HEK293 (cell line): ENCODE data around the gene CNEP1R1.

Source experiments
- BCL11A ChIP-seq: fragments of 450-650 bp; formaldehyde crosslinking; IDR thresholded peaks from 2 replicates; pipeline ENCODE4 v1.5.1; 2016; ENCODE audit warnings: low read depth, missing biosample characterization, missing genetic modification characterization
- HOXA7 ChIP-seq: sonication (generic); formaldehyde crosslinking; IDR thresholded peaks from 2 replicates; pipeline ENCODE4 v1.8.1; 2022; ENCODE audit warnings: missing genetic modification reagents, borderline replicate concordance
- HOXD13 ChIP-seq: sonication (generic); formaldehyde crosslinking; IDR thresholded peaks from 2 replicates; pipeline ENCODE4 v1.8.0; 2022; ENCODE audit warnings: missing genetic modification reagents, borderline replicate concordance
- KLF16 ChIP-seq: fragments of 450-650 bp; formaldehyde crosslinking; IDR thresholded peaks from 2 replicates; pipeline ENCODE4 v1.5.1; 2017; ENCODE audit warnings: missing biosample characterization, missing genetic modification characterization
- SCRT1 ChIP-seq: fragments of 450-650 bp; formaldehyde crosslinking; IDR thresholded peaks from 2 replicates; pipeline ENCODE4 v1.5.1; 2016; ENCODE audit warnings: missing biosample characterization, missing genetic modification characterization, borderline replicate concordance
- SP3 ChIP-seq: fragments of 450-650 bp; formaldehyde crosslinking; IDR thresholded peaks from 2 replicates; pipeline ENCODE4 v1.5.1; 2016; ENCODE audit warnings: missing biosample characterization, missing genetic modification characterization
- SP7 ChIP-seq: fragments of 450-650 bp; formaldehyde crosslinking; IDR thresholded peaks from 2 replicates; pipeline ENCODE4 v1.5.1; 2016; ENCODE audit warnings: missing biosample characterization, missing genetic modification characterization
- ZBTB21 ChIP-seq: fragments of 450-650 bp; formaldehyde crosslinking; IDR thresholded peaks from 2 replicates; pipeline ENCODE4 v1.5.1; 2017; ENCODE audit warnings: missing biosample characterization, missing genetic modification characterization
- ZFHX2 ChIP-seq: fragments of 450-650 bp; formaldehyde crosslinking; conservative IDR thresholded peaks from 2 replicates; pipeline ENCODE4 v1.5.1; 2016; ENCODE audit warnings: missing biosample characterization, missing genetic modification characterization
- ZFP3 ChIP-seq: fragments of 450-650 bp; formaldehyde crosslinking; IDR thresholded peaks from 2 replicates; pipeline ENCODE4 v1.5.1; 2016; ENCODE audit warnings: low read depth, missing biosample characterization, missing genetic modification characterization
- ZIC2 ChIP-seq: fragments of 450-650 bp; formaldehyde crosslinking; IDR thresholded peaks from 2 replicates; pipeline ENCODE4 v1.5.1; 2016; ENCODE audit warnings: missing biosample characterization, missing genetic modification characterization
- ZNF148 ChIP-seq: fragments of 450-650 bp; formaldehyde crosslinking; IDR thresholded peaks from 2 replicates; pipeline ENCODE4 v1.5.0; 2017; ENCODE audit warnings: missing biosample characterization, missing genetic modification characterization, borderline replicate concordance
- ZNF2 ChIP-seq: fragments of 450-650 bp; formaldehyde crosslinking; IDR thresholded peaks from 2 replicates; pipeline ENCODE4 v1.5.1; 2016; ENCODE audit warnings: missing biosample characterization, missing genetic modification characterization
- ZNF202 ChIP-seq: fragments of 450-650 bp; formaldehyde crosslinking; IDR thresholded peaks from 2 replicates; pipeline ENCODE4 v1.5.1; 2016; ENCODE audit warnings: missing biosample characterization, missing genetic modification characterization, borderline replicate concordance
- ZNF302 ChIP-seq: fragments of 450-650 bp; formaldehyde crosslinking; IDR thresholded peaks from 2 replicates; pipeline ENCODE4 v1.5.1; 2016; ENCODE audit warnings: missing biosample characterization, missing genetic modification characterization, low read depth
- ZNF404 ChIP-seq: fragments of 450-650 bp; formaldehyde crosslinking; IDR thresholded peaks from 2 replicates; pipeline ENCODE4 v1.5.1; 2017; ENCODE audit warnings: missing biosample characterization, missing genetic modification characterization
- ZNF416 ChIP-seq: fragments of 450-650 bp; formaldehyde crosslinking; IDR thresholded peaks from 2 replicates; pipeline ENCODE4 v1.5.1; 2016; ENCODE audit warnings: missing biosample characterization, missing genetic modification characterization
- ZNF426 ChIP-seq: fragments of 450-650 bp; formaldehyde crosslinking; IDR thresholded peaks from 2 replicates; pipeline ENCODE4 v1.5.1; 2017; ENCODE audit warnings: missing biosample characterization, missing genetic modification characterization, mild to moderate bottlenecking, inconsistent platforms, moderate library complexity
- ZNF623 ChIP-seq: fragments of 450-650 bp; formaldehyde crosslinking; IDR thresholded peaks from 2 replicates; pipeline ENCODE4 v1.5.1; 2016; ENCODE audit warnings: missing biosample characterization, missing genetic modification characterization
- ZNF677 ChIP-seq: fragments of 450-650 bp; IDR thresholded peaks from 2 replicates; pipeline ENCODE4 v1.5.0; 2018; ENCODE audit warnings: missing biosample characterization, mild to moderate bottlenecking, missing genetic modification characterization, moderate library complexity
- ZNF768 ChIP-seq: fragments of 450-650 bp; formaldehyde crosslinking; IDR thresholded peaks from 2 replicates; pipeline ENCODE4 v1.5.1; 2018; ENCODE audit warnings: missing biosample characterization, mild to moderate bottlenecking, missing genetic modification characterization
- ZNF837 ChIP-seq: fragments of 450-650 bp; formaldehyde crosslinking; IDR thresholded peaks from 2 replicates; pipeline ENCODE4 v1.5.1; 2016; ENCODE audit warnings: missing biosample characterization, missing genetic modification characterization
- ZSCAN16 ChIP-seq: fragments of 450-650 bp; formaldehyde crosslinking; IDR thresholded peaks from 2 replicates; pipeline ENCODE4 v1.5.1; 2016; ENCODE audit warnings: missing biosample characterization, missing genetic modification characterization
- ZSCAN4 ChIP-seq: fragments of 450-650 bp; formaldehyde crosslinking; IDR thresholded peaks from 2 replicates; pipeline ENCODE4 v1.5.1; 2017; ENCODE audit warnings: missing biosample characterization, missing genetic modification characterization
- TF ChIP-seq, protein P1 (sequence below): fragments of 450-650 bp; formaldehyde crosslinking; IDR thresholded peaks from 2 replicates; pipeline ENCODE4 v1.5.1; 2017; ENCODE audit warnings: missing biosample characterization, mild to moderate bottlenecking, missing genetic modification characterization, moderate library complexity
- TF ChIP-seq, protein P2 (sequence below): fragments of 450-650 bp; formaldehyde crosslinking; IDR thresholded peaks from 2 replicates; pipeline ENCODE4 v1.5.1; 2017; ENCODE audit warnings: missing biosample characterization, missing genetic modification characterization
- TF ChIP-seq, protein P3 (sequence below): fragments of 450-650 bp; formaldehyde crosslinking; IDR thresholded peaks from 2 replicates; pipeline ENCODE4 v1.5.1; 2016; ENCODE audit warnings: missing biosample characterization, missing genetic modification characterization

The CNEP1R1 gene

GRCh38 chr16:50065624-50066481 is 40.8 kb downstream of the CNEP1R1 start, which contains the start of gene HEATR3 (continued):
- TF ChIP-seq ZNF768 (no peak), KLF16 (no peak; the same call in 1 of the 2 replicates), BCL11A (tag by site-specific recombination) (no peak), ZSCAN4 (tag by site-specific recombination) (no peak), ZNF404 (no peak), ZFP3 (tag by site-specific recombination) (peak; percentile 83), HOXD13 (CRISPR knock-in tag) (no peak), ZNF148 (tag by site-specific recombination) (no peak), ZIC2 (no peak), ZNF2 (no peak), ZFHX2 (tag by site-specific recombination) (no peak), SP7 (tag by site-specific recombination) (peak; percentile 48; the same call in 1 of the 2 replicates), ZNF416 (tag by site-specific recombination) (no peak), ZNF677 (tag by site-specific recombination) (no peak), SCRT1 (tag by site-specific recombination) (no peak), HOXA7 (CRISPR knock-in tag) (no peak), SP3 (peak; percentile 50), ZNF202 (tag by site-specific recombination) (no peak), ZNF837 (no peak), ZNF623 (tag by site-specific recombination) (no peak), ZBTB21 (tag by site-specific recombination) (no peak), ZSCAN16 (tag by site-specific recombination) (no peak), ZNF302 (no peak), ZNF426 (tag by site-specific recombination) (no peak)
- TF ChIP-seq, protein P1, sequence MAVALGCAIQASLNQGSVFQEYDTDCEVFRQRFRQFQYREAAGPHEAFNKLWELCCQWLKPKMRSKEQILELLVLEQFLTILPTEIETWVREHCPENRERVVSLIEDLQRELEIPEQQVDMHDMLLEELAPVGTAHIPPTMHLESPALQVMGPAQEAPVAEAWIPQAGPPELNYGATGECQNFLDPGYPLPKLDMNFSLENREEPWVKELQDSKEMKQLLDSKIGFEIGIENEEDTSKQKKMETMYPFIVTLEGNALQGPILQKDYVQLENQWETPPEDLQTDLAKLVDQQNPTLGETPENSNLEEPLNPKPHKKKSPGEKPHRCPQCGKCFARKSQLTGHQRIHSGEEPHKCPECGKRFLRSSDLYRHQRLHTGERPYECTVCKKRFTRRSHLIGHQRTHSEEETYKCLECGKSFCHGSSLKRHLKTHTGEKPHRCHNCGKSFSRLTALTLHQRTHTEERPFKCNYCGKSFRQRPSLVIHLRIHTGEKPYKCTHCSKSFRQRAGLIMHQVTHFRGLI (tag by site-specific recombination), result no peak
- TF ChIP-seq, protein P2, sequence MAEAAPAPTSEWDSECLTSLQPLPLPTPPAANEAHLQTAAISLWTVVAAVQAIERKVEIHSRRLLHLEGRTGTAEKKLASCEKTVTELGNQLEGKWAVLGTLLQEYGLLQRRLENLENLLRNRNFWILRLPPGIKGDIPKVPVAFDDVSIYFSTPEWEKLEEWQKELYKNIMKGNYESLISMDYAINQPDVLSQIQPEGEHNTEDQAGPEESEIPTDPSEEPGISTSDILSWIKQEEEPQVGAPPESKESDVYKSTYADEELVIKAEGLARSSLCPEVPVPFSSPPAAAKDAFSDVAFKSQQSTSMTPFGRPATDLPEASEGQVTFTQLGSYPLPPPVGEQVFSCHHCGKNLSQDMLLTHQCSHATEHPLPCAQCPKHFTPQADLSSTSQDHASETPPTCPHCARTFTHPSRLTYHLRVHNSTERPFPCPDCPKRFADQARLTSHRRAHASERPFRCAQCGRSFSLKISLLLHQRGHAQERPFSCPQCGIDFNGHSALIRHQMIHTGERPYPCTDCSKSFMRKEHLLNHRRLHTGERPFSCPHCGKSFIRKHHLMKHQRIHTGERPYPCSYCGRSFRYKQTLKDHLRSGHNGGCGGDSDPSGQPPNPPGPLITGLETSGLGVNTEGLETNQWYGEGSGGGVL, result peak; percentile 16; the same call in 1 of the 2 replicates
- TF ChIP-seq, protein P3, sequence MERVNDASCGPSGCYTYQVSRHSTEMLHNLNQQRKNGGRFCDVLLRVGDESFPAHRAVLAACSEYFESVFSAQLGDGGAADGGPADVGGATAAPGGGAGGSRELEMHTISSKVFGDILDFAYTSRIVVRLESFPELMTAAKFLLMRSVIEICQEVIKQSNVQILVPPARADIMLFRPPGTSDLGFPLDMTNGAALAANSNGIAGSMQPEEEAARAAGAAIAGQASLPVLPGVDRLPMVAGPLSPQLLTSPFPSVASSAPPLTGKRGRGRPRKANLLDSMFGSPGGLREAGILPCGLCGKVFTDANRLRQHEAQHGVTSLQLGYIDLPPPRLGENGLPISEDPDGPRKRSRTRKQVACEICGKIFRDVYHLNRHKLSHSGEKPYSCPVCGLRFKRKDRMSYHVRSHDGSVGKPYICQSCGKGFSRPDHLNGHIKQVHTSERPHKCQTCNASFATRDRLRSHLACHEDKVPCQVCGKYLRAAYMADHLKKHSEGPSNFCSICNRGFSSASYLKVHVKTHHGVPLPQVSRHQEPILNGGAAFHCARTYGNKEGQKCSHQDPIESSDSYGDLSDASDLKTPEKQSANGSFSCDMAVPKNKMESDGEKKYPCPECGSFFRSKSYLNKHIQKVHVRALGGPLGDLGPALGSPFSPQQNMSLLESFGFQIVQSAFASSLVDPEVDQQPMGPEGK, result peak; percentile 44; the same call in 1 of the 2 replicates
